Measurements from ENCODE around the gene FOLR2. TPM values are rescaled to one million over a fixed set of nuclear protein-coding genes. Genes with fewer than 3 reads are reported as not detected.
A peak's percentile ranks its signal among the peaks of the same experiment; 100 is the strongest.

FOLR2 gene
- total and polyA plus RNA-seq, 2 experiments from 2014 or later: not detected

GRCh38 chr11:72218251-72218745, 1.7 kb downstream of the FOLR2 start:
- no peak for DNase-seq (ENCODE audit: low read depth in 1 of 2, low spot score in 1 of 2)
- Histone ChIP-seq H3K9me3 (ENCODE audit: low read depth) (no peaks in the 10 kb centered on the region), H3K4me1 (ENCODE audit: low read depth) (peaks cover 15% of the 10 kb centered on the region), H3K27me3 (peaks cover 11% of the 10 kb centered on the region), H3K27ac (no peak overlapping the region), H3K4me3 (no peak overlapping the region), H3K36me3 (no peaks in the 10 kb centered on the region)
- no peak for TF ChIP-seq CTCF (IDR thresholded peaks at IDR 0.05; ENCODE audit: low read depth, low read length)

GRCh38 chr11:72220696-72221363, 4.2 kb downstream of the FOLR2 start:
- Histone ChIP-seq H3K27ac (peak overlapping the region; percentile 93), H3K27me3 (no peaks in the 10 kb centered on the region), H3K36me3 (no peaks in the 10 kb centered on the region), H3K4me1 (ENCODE audit: low read depth) (peaks cover 20% of the 10 kb centered on the region), H3K9me3 (ENCODE audit: low read depth) (no peaks in the 10 kb centered on the region), H3K4me3 (no peak overlapping the region)
- TF ChIP-seq CTCF (IDR thresholded peaks at IDR 0.05; ENCODE audit: low read depth, low read length): no peak
- no peak for DNase-seq (ENCODE audit: low read depth in 1 of 2, low spot score in 1 of 2)

DNA sequence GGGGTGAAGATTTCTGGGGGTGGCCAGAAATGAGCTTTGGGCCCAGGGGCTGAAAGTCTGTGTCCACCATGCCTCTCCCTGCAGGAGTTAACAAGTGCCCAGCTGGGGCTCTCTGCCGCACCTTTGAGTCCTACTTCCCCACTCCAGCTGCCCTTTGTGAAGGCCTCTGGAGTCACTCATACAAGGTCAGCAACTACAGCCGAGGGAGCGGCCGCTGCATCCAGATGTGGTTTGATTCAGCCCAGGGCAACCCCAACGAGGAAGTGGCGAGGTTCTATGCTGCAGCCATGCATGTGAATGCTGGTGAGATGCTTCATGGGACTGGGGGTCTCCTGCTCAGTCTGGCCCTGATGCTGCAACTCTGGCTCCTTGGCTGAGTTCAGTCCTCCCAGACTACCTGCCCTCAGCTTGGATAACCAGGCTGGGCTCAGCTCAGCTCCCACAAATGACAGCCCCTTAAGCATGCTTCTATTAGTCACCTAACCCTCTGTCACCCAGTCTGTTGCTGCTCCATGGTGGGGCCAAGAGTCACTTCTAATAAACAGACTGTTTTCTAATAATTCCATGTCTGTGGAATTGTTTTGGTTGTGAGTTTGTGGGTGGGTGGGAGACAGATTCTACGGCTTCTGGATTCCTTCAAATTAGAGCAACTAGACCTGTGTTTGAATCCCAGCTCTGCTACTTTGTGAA, 4.9 kb downstream of the FOLR2 start:
- no peak overlapping the region for H3K4me3 ChIP-seq
- no peak for DNase-seq (ENCODE audit: low read depth in 1 of 2, low spot score in 1 of 2)
- peaks cover 21% of the 10 kb centered on the region for H3K4me1 ChIP-seq (ENCODE audit: low read depth)
- no peaks in the 10 kb centered on the region for H3K9me3 ChIP-seq (ENCODE audit: low read depth)
- H3K27ac ChIP-seq: peak overlapping the region; percentile 93
- H3K36me3 ChIP-seq: no peaks in the 10 kb centered on the region
- H3K27me3 ChIP-seq: no peaks in the 10 kb centered on the region
- no peak for TF ChIP-seq CTCF (IDR thresholded peaks at IDR 0.05; ENCODE audit: low read depth, low read length)

DNA sequence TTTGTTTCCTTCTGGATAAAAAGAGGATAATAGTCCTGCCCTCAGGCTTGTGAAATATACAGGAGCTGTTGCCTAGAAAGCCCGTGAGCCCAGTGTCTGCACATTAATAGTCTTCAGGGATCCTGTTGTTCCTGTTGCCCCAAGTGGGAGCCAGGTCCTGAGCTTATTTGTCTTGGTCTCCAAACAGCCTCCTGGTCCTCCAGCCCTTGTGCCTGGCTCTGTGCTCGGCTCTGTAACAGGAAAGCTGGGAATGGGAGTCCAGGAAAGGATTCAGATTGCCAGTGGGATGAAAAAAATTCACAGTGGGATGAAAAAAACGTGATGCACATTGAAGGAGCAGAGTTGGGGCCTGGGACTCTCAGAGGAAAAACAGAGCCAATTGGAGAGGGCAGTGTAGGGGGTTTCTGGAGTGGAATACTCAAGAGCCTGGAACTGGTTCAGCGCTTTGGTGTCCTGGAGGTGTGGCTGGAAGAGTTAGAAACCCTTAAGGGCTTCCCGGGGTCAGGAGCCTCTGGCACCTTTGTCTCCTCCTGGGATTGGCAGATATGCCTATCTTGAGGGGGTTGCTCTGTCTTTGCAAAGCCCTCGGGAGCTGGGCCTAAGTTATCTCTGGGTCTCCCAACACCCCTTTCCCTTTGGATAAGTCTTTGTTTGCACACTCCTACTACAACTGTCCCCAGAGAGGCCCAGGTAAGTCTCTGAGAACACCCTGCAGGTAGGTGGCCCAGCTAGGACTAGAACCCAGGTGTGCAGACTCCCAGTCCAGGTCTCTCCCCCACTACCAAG, 5.7 kb downstream of the FOLR2 start:
- H3K4me1 ChIP-seq (ENCODE audit: low read depth): peaks cover 21% of the 10 kb centered on the region
- H3K9me3 ChIP-seq (ENCODE audit: low read depth): no peaks in the 10 kb centered on the region
- no peak for TF ChIP-seq CTCF (IDR thresholded peaks at IDR 0.05; ENCODE audit: low read depth, low read length)
- peak overlapping the region; percentile 64 for H3K4me3 ChIP-seq
- peak overlapping the region; percentile 93 for H3K27ac ChIP-seq
- DNase-seq (ENCODE audit: low read depth in 1 of 2, low spot score in 1 of 2): peak in 1 of 2 donors; percentile 59
- no peaks in the 10 kb centered on the region for H3K27me3 ChIP-seq
- no peaks in the 10 kb centered on the region for H3K36me3 ChIP-seq

DNA sequence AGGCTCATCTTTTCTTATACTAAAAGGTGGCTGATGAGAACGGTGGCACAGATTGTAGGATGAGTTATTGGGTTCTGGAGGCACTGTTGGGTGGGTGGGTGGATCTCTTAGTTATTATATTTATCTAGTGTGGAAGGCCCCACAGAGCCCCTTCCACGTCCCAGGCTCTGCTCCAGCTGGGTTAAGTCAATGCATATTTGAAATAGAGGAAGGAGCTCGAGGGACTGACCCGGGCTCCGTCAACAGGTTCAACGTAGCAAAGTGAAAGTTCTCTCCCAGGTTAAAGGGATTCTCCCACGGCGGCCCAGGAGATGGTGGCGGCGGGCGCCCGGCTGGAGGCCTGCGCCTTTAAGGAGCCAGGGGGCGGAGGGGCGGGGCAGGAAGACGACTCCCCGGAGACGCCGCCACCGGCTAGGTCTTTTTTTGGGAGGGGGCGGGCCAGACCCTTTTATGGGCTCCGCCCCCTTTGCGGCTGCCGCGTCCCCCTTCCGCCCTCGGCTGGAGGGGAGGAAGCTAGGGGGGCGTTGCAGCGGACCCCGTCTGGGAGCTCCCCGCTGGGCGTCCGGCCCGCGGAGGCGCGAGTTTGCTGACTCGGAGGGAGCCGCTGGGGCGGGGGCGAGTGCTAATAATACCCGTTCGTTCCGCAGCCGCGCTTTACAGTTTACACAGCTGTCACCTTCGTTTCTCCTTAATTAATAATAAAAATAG, 6.5 kb downstream of the FOLR2 start:
- peak; percentile 97 to 98 for DNase-seq (ENCODE audit: low read depth in 1 of 2, low spot score in 1 of 2)
- Histone ChIP-seq H3K9me3 (ENCODE audit: low read depth) (no peaks in the 10 kb centered on the region), H3K4me1 (ENCODE audit: low read depth) (peaks cover 21% of the 10 kb centered on the region), H3K4me3 (peak overlapping the region; percentile 64), H3K27ac (peak overlapping the region; percentile 93), H3K36me3 (no peaks in the 10 kb centered on the region), H3K27me3 (no peaks in the 10 kb centered on the region)
- peak; percentile 33 for TF ChIP-seq CTCF (IDR thresholded peaks at IDR 0.05; ENCODE audit: low read depth, low read length)

Measured in cardiac muscle cell (in vitro differentiated cells and primary cell).